Sciatic nerve (tissue), 2 donors: ENCODE measurements around the gene LRRC38. TPM values are rescaled to one million over a fixed set of nuclear protein-coding genes. Genes with fewer than 3 reads are reported as not detected.
"Not testable (repeated sequence)": the region's sequence is repeated elsewhere in the genome, so short reads cannot be mapped to it uniquely, and the experiment has no call there.

Source experiments
- ATAC-seq: fragments of 200-7000 bp; cut with Tn5 transposase; one replicate; pipeline ENCODE4 v1.9.1; 2020; ENCODE audit warnings: mild to moderate bottlenecking, moderate library complexity
- DNase-seq: peaks from one replicate; pipeline ENCODE4 v3.0.0-alpha.2; 2020; ENCODE audit warnings: low spot score
- intact Hi-C: fragments of 100-400 bp; cut with DNase I; formaldehyde crosslinking; loops from one replicate; pipeline ENCODE4 v1.14.2; 2022
- total RNA-seq: library from RNA; stranded (reverse); fragmentation: NEBNext Ultra II Directional; extraction: Animal tissue kit (Norgen Biotek cat#: 25700); gene quantifications from one replicate; pipeline ENCODE4 v1.2.1, GENCODE V29; 2021
- donor health status: DM: no; HTN: no; CAD: no.
- donor health status: DM: no; HTN: no; CAD: no.

The LRRC38 gene
- not detected for total RNA-seq

- no peak for DNase-seq
- no peak for ATAC-seq
- intact Hi-C loops = no loop called here
These were observed at the start of gene LRRC38 for GRCh38 chr1:13513895-13514546. Gene LRRC38 (minus strand): TSS chr1:13514003. CDS start chr1:13513593, 410 bp downstream.

GRCh38 chr1:13562981-13563380 lies 49.2 kb upstream of the LRRC38 start:
- ATAC-seq, intact Hi-C loops, DNase-seq: not testable (repeated sequence)

GRCh38 chr1:13560541-13560940 lies 46.7 kb upstream of the LRRC38 start:
- no peak for DNase-seq

GRCh38 chr1:13556224-13556764 lies 42.5 kb upstream of the LRRC38 start:
- DNase-seq (no peak), ATAC-seq (no peak)
- intact Hi-C loops = no loop called here

More at GRCh38 chr1:13560541-13560940, 46.7 kb upstream of the LRRC38 start:
- ATAC-seq = no peak
- intact Hi-C loops = no loop called here

GRCh38 chr1:13554798-13555197 lies 41.0 kb upstream of the LRRC38 start:
- no peak for ATAC-seq
- intact Hi-C loops = no loop called here
- no peak for DNase-seq

- peak; percentile 45 for ATAC-seq
- intact Hi-C loops = no loop called here
- DNase-seq = no peak
These were observed 36.9 kb upstream of the LRRC38 start for GRCh38 chr1:13550663-13551062.

GRCh38 chr1:13549521-13549920 lies 35.7 kb upstream of the LRRC38 start:
- DNase-seq (no peak), ATAC-seq (no peak)
- intact Hi-C loops = no loop called here

GRCh38 chr1:13549021-13549420 lies 35.2 kb upstream of the LRRC38 start:
- ATAC-seq (no peak), DNase-seq (no peak)
- intact Hi-C loops = no loop called here

GRCh38 chr1:13548281-13548680 lies 34.5 kb upstream of the LRRC38 start:
- intact Hi-C loops = no loop called here
- ATAC-seq (no peak), DNase-seq (no peak)

GRCh38 chr1:13546791-13547190 lies 33.0 kb upstream of the LRRC38 start:
- DNase-seq (no peak), ATAC-seq (no peak)
- intact Hi-C loops = no loop called here

- DNase-seq (no peak), ATAC-seq (no peak)
- intact Hi-C loops = no loop called here
These were observed 30.4 kb upstream of the LRRC38 start for GRCh38 chr1:13544221-13544556.

- ATAC-seq (peak; percentile 70), DNase-seq (no peak)
- intact Hi-C loops = no loop called here
These were observed 29.8 kb upstream of the LRRC38 start for GRCh38 chr1:13543451-13544220.

- intact Hi-C loops = no loop called here
- DNase-seq (no peak), ATAC-seq (no peak)
These were observed 27.8 kb upstream of the LRRC38 start for GRCh38 chr1:13541435-13542215.

- DNase-seq (no peak), ATAC-seq (no peak)
- intact Hi-C loops = no loop called here
These were observed 27.1 kb upstream of the LRRC38 start for GRCh38 chr1:13540866-13541265.

- intact Hi-C loops = no loop called here
- no peak for ATAC-seq
- no peak for DNase-seq
These were observed 25.9 kb upstream of the LRRC38 start for GRCh38 chr1:13539683-13540082.

- no peak for ATAC-seq
- intact Hi-C loops = no loop called here
These were observed 25.0 kb upstream of the LRRC38 start for GRCh38 chr1:13538832-13539231.

GRCh38 chr1:13536571-13536970 lies 22.8 kb upstream of the LRRC38 start:
- ATAC-seq (no peak), DNase-seq (no peak)
- intact Hi-C loops = no loop called here

More at GRCh38 chr1:13538832-13539231, 25.0 kb upstream of the LRRC38 start:
- DNase-seq = no peak

GRCh38 chr1:13535227-13535626 lies 21.4 kb upstream of the LRRC38 start:
- no peak for DNase-seq
- ATAC-seq = no peak
- intact Hi-C loops = no loop called here

GRCh38 chr1:13528320-13528719 lies 14.5 kb upstream of the LRRC38 start:
- intact Hi-C loops = no loop called here
- ATAC-seq (no peak), DNase-seq (no peak)
